Gastrocnemius medialis (tissue), 4 donors: ENCODE results near the gene RNF114.
"Not testable (repeated sequence)": the region's sequence is repeated elsewhere in the genome, so short reads cannot be mapped to it uniquely, and the experiment has no call there.

ENCODE experiments used
- CTCF ChIP-seq, 5 experiments: fragments of 450-650 bp in 3 of 5; fragments of 200-600 bp in 2 of 5; sonication (generic) in 2 of 5; IDR thresholded peaks in 4 of 5; conservative IDR thresholded peaks in 1 of 5; 1 replicate in 4 of 5; 2 replicates in 1 of 5; pipeline ENCODE4 v1.5.1; 2016 to 2019; ENCODE audit warnings: antibody characterized with exemption in 5 of 5, mild to moderate bottlenecking in 3 of 5, moderate library complexity in 3 of 5
- POLR2A ChIP-seq, 2 donors: fragments of 450-650 bp; IDR thresholded peaks; one replicate each; pipeline ENCODE4 v1.6.1; 2017; ENCODE audit warnings: antibody characterized with exemption in 2 of 2, mild to moderate bottlenecking in 2 of 2, moderate library complexity in 2 of 2

GRCh38 chr20:49895474-49896093 lies 40.6 kb upstream of the RNF114 start:
- not testable (repeated sequence) for TF ChIP-seq CTCF (IDR thresholded peaks at IDR 0.05 in 4 of 5, conservative IDR thresholded peaks at IDR 0.05 in 1 of 5); POLR2A (IDR thresholded peaks at IDR 0.05)
